K562 (cell line): ENCODE measurements around the gene JPH2. TPM values are rescaled to one million over a fixed set of nuclear protein-coding genes. Genes with fewer than 3 reads are reported as not detected.

Source experiments
- ATAC-seq: fragments of 200-7000 bp; cut with Tn5 transposase; 3 replicates; pipeline ENCODE4 v1.9.1; 2020; ENCODE audit warnings: moderate library complexity
- BruUV-seq: library from RNA; stranded (reverse); fragments of 400-500 nt; replicated peaks from 2 replicates; lab custom pipeline; 2021; lab: Mats Ljungman, UMichigan
- CTCF ChIA-PET: fragments of 300-600 bp; formaldehyde crosslinking; extraction: SDS; loops from one replicate; lab custom pipeline; 2021; ENCODE audit warnings: low intra/inter-chr PET ratio; lab: Yijun Ruan, JAX
- POLR2A ChIA-PET: fragments of 300-600, 350-650 bp; sonication (Branson Sonifier 250); formaldehyde crosslinking; extraction: SDS; loops from one replicate; lab custom pipeline; 2021; ENCODE audit warnings: antibody characterized with exemption, inconsistent platforms; lab: Yijun Ruan, JAX
- DNase-seq, 4 experiments: peaks; one replicate each; pipeline versions ENCODE4 v3.0.0 to v3.0.0-alpha.2; 2011 to 2018; ENCODE audit warnings: low spot score in 3 of 4, mixed read lengths in 3 of 4; ENCODE audit errors: extremely low read depth in 1 of 4
- FAIRE-seq: peaks from 2 replicates; lab custom pipeline; 2011; peaks lifted over from hg19 to GRCh38; lab: Jason Lieb, UNC
- H2AFZ ChIP-seq: 2 replicates; pipeline ENCODE4 v1.6.0; 2011; ENCODE audit warnings: low read depth, low read length, control low read depth, inconsistent platforms
- H3K27ac ChIP-seq: fragments of 200-600 bp; 3 replicates; pipeline ENCODE4 v1.8.0; 2011; ENCODE audit warnings: low read depth, mild to moderate bottlenecking, control low read depth, inconsistent platforms, low read length, moderate library complexity, mixed read lengths; ENCODE audit errors: extremely low read depth
- H3K27me3 ChIP-seq, 2 experiments: fragments of 300-600 bp in 1 of 2; 2 replicates in 1 of 2; 3 replicates in 1 of 2; pipeline versions ENCODE4 v1.6.0 to v1.8.0; 2011; ENCODE audit warnings: inconsistent platforms in 2 of 2, low read length in 2 of 2, mild to moderate bottlenecking in 1 of 2, mixed read lengths in 1 of 2, moderate library complexity in 1 of 2; ENCODE audit not compliant: control insufficient read depth in 2 of 2, insufficient read depth in 2 of 2
- H3K36me3 ChIP-seq: fragments of 300-600 bp; 3 replicates; pipeline ENCODE4 v1.8.0; 2011; ENCODE audit warnings: mild to moderate bottlenecking, low read length, inconsistent platforms; ENCODE audit not compliant: control insufficient read depth, insufficient read depth
- H3K4me1 ChIP-seq, 2 experiments: fragments of 200-600 bp in 1 of 2; replicated peaks in 1 of 2; 2 replicates in 1 of 2; 3 replicates in 1 of 2; pipeline versions ENCODE4 v1.5.1 to v1.8.0; 2011; ENCODE audit warnings: inconsistent platforms in 2 of 2, low read length in 2 of 2, mild to moderate bottlenecking in 1 of 2, mixed read lengths in 1 of 2, moderate library complexity in 1 of 2; ENCODE audit not compliant: control insufficient read depth in 2 of 2, insufficient read depth in 2 of 2
- H3K4me2 ChIP-seq: 2 replicates; pipeline ENCODE4 v1.6.1; 2011; ENCODE audit warnings: low read length, control low read depth, inconsistent platforms, mixed read lengths; ENCODE audit not compliant: insufficient read depth
- H3K4me3 ChIP-seq: fragments of 200-600 bp; sonication (generic), shearing (Covaris generic); 2 replicates; pipeline ENCODE4 v1.5.1; 2016; ENCODE audit warnings: control low read depth, inconsistent platforms
- H3K79me2 ChIP-seq: fragments of 200-600 bp; 3 replicates; pipeline ENCODE4 v1.8.0; 2011; ENCODE audit warnings: low read length, inconsistent platforms; ENCODE audit not compliant: control insufficient read depth, insufficient read depth
- H3K9ac ChIP-seq, 2 experiments: 2 replicates each; pipeline versions ENCODE4 v1.6.0 to v1.6.1; 2011; ENCODE audit warnings: low read depth in 2 of 2, low read length in 2 of 2, control low read depth in 1 of 2, inconsistent platforms in 1 of 2, mild to moderate bottlenecking in 1 of 2, mixed read lengths in 1 of 2; ENCODE audit not compliant: insufficient read depth in 1 of 2
- H3K9me1 ChIP-seq: one replicate; pipeline ENCODE4 v1.6.0; 2011; ENCODE audit warnings: inconsistent platforms, mild to moderate bottlenecking, low read length, moderate library complexity; ENCODE audit not compliant: control insufficient read depth, insufficient read depth
- H3K9me3 ChIP-seq: replicated peaks from 2 replicates; pipeline ENCODE4 v1.5.1; 2011; ENCODE audit warnings: low read depth, low read length, inconsistent platforms; ENCODE audit not compliant: control insufficient read depth, insufficient read depth
- H4K20me1 ChIP-seq: replicated peaks from 2 replicates; pipeline ENCODE4 v1.6.1; 2011; ENCODE audit warnings: low read length, inconsistent platforms, mixed read lengths; ENCODE audit not compliant: control insufficient read depth, insufficient read depth
- CBX5 ChIP-seq: IDR thresholded peaks from 2 replicates; pipeline ENCODE4 v1.6.1; 2014; ENCODE audit warnings: low read depth, borderline replicate concordance
- MAFK ChIP-seq: IDR thresholded peaks from 2 replicates; pipeline ENCODE4 v1.6.1; 2011; ENCODE audit warnings: low read length, improper control_type of control experiment
- OTX1 ChIP-seq: fragments of 450-650 bp; formaldehyde crosslinking; IDR thresholded peaks from 2 replicates; pipeline ENCODE4 v1.4.0; 2022; ENCODE audit warnings: mild to moderate bottlenecking
- SMAD3 ChIP-seq: fragments of 450-650 bp; formaldehyde crosslinking; conservative IDR thresholded peaks from 2 replicates; pipeline ENCODE4 v1.4.0; 2020; ENCODE audit warnings: mild to moderate bottlenecking
- TCF15 ChIP-seq: fragments of 250-450 bp; sonication (Bioruptor Pico); IDR thresholded peaks from 2 replicates; pipeline ENCODE4 v1.8.0; 2022; ENCODE audit warnings: moderate library complexity, mild to moderate bottlenecking, inconsistent platforms
- USF1 ChIP-seq: sonication (generic); formaldehyde crosslinking; IDR thresholded peaks from 2 replicates; pipeline ENCODE4 v1.9.0; 2022; ENCODE audit warnings: mild to moderate bottlenecking, missing genetic modification reagents
- ZBTB7A ChIP-seq: IDR thresholded peaks from 2 replicates; pipeline ENCODE4 v1.6.1; 2011; ENCODE audit warnings: low read depth, mild to moderate bottlenecking, low read length, moderate library complexity, borderline replicate concordance; ENCODE audit not compliant: control insufficient read depth
- ZFP91 ChIP-seq: sonication (generic); formaldehyde crosslinking; IDR thresholded peaks from 2 replicates; pipeline ENCODE4 v1.8.0; 2022; ENCODE audit warnings: mild to moderate bottlenecking, missing genetic modification reagents
- ZNF507 ChIP-seq: conservative IDR thresholded peaks from 2 replicates; pipeline ENCODE4 v1.6.1; 2017; ENCODE audit warnings: missing genetic modification characterization, missing compliant biosample characterization
- WGBS: fragments of 100-300 bp; shearing (Covaris generic); methylation state at CpG from one replicate; pipeline ENCODE4 v1.1.6; 2016; ENCODE audit warnings: low coverage, mixed read lengths; ENCODE audit not compliant: insufficient coverage; ENCODE audit errors: missing lambda C conversion rate; 5-methylcytosine and 5-hydroxymethylcytosine counted together
- in situ Hi-C: fragments of 300-500 bp; cut with MboI; formaldehyde crosslinking; loops from 4 replicates; pipeline ENCODE4 v1.15.0; 2018; ENCODE audit warnings: inconsistent platforms, mixed read lengths
- intact Hi-C: fragments of 100-400 bp; cut with micrococcal nuclease; formaldehyde crosslinking; loops from 2 replicates; pipeline ENCODE4 v1.14.2; 2022
- polyA plus RNA-seq, 8 experiments: library from polyadenylated mRNA; depleted of rRNA in 4 of 8; stranded (reverse) in 5 of 8; unstranded in 3 of 8; fragments of >200 nt; fragmentation: Nextera tagmentation in 2 of 8; fragmentation: Illumina TruSeq in 1 of 8; extraction: Ambion mirVana in 2 of 8; extraction: Trizol in 1 of 8; gene quantifications; 2 replicates each; pipeline versions ENCODE4 v1.2.1 to v1.2.3, GENCODE V29; 2011 to 2014; ENCODE audit warnings: inconsistent platforms in 1 of 8, missing spikeins in 1 of 8
- total RNA-seq, 7 experiments: library from RNA; depleted of rRNA in 6 of 7; stranded (reverse); fragments of >200 nt in 6 of 7; fragmentation: Illumina TruSeq in 2 of 7; extraction: Trizol in 2 of 7; gene quantifications; 2 replicates each; pipeline versions ENCODE4 v1.2.1 to v1.2.3, GENCODE V29; 2011 to 2021; ENCODE audit warnings: low replicate concordance in 1 of 7
- TF ChIP-seq, protein P1 (sequence below): IDR thresholded peaks from 2 replicates; pipeline ENCODE4 v1.6.1; 2014; ENCODE audit warnings: antibody characterized with exemption
- TF ChIP-seq, protein P2 (sequence below): fragments of 250-450 bp; sonication (Bioruptor Pico); IDR thresholded peaks from 2 replicates; pipeline ENCODE4 v1.4.0; 2020

JPH2 gene
- total and polyA plus RNA-seq, 9 of the 15 experiments (the other 6 are each of a cell fraction or from before 2014, with no cell fraction given), result not detected

DNA sequence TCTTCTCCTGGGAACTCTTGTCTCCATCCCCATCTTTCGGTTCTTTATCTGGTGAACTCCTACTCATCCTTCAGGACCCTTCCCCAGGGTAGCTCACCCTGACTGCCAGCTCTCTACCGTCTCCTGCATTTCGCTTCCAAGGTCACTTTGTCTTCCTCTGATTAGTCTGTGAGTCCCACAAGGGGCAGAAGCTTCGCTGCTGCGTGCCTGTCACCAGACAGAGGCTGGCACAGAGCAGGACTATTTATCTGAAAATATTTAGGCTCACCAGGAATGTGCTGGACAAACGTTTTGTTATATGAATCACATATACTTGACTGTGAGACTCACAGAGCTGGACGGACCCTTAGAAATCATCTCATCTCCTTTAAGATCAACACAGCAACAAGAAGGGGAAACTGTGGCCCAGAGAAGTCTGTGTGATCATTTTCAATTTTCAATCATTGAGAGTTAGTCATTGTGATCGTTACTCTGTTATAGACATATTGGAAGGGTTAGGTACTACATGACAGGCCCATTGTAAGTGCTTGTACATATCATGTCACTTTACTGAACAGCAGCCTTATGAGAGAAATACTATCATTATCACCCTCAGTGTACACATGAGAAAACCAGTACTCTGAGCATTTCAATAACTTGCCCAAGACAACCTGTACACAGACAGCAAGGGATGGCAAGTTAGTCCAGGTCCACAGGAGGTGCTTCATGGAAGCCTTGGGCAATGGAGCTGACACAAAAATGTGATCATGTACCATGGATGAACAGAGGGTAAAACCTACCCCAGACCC lies 51.4 kb downstream of the JPH2 start:
- no TSS peak for BruUV-seq
- no peak for FAIRE-seq
- TF ChIP-seq SMAD3, result no peak
- no peak for TF ChIP-seq USF1 (CRISPR knock-in tag)
- TF ChIP-seq, protein P1, sequence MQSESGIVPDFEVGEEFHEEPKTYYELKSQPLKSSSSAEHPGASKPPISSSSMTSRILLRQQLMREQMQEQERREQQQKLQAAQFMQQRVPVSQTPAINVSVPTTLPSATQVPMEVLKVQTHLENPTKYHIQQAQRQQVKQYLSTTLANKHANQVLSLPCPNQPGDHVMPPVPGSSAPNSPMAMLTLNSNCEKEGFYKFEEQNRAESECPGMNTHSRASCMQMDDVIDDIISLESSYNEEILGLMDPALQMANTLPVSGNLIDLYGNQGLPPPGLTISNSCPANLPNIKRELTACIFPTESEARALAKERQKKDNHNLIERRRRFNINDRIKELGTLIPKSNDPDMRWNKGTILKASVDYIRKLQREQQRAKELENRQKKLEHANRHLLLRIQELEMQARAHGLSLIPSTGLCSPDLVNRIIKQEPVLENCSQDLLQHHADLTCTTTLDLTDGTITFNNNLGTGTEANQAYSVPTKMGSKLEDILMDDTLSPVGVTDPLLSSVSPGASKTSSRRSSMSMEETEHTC, result no peak
- TF ChIP-seq ZBTB7A, result no peak
- TF ChIP-seq ZFP91, result no peak
- no peak for TF ChIP-seq OTX1 (CRISPR knock-in tag)
- no peak for TF ChIP-seq MAFK
- TF ChIP-seq, protein P2, sequence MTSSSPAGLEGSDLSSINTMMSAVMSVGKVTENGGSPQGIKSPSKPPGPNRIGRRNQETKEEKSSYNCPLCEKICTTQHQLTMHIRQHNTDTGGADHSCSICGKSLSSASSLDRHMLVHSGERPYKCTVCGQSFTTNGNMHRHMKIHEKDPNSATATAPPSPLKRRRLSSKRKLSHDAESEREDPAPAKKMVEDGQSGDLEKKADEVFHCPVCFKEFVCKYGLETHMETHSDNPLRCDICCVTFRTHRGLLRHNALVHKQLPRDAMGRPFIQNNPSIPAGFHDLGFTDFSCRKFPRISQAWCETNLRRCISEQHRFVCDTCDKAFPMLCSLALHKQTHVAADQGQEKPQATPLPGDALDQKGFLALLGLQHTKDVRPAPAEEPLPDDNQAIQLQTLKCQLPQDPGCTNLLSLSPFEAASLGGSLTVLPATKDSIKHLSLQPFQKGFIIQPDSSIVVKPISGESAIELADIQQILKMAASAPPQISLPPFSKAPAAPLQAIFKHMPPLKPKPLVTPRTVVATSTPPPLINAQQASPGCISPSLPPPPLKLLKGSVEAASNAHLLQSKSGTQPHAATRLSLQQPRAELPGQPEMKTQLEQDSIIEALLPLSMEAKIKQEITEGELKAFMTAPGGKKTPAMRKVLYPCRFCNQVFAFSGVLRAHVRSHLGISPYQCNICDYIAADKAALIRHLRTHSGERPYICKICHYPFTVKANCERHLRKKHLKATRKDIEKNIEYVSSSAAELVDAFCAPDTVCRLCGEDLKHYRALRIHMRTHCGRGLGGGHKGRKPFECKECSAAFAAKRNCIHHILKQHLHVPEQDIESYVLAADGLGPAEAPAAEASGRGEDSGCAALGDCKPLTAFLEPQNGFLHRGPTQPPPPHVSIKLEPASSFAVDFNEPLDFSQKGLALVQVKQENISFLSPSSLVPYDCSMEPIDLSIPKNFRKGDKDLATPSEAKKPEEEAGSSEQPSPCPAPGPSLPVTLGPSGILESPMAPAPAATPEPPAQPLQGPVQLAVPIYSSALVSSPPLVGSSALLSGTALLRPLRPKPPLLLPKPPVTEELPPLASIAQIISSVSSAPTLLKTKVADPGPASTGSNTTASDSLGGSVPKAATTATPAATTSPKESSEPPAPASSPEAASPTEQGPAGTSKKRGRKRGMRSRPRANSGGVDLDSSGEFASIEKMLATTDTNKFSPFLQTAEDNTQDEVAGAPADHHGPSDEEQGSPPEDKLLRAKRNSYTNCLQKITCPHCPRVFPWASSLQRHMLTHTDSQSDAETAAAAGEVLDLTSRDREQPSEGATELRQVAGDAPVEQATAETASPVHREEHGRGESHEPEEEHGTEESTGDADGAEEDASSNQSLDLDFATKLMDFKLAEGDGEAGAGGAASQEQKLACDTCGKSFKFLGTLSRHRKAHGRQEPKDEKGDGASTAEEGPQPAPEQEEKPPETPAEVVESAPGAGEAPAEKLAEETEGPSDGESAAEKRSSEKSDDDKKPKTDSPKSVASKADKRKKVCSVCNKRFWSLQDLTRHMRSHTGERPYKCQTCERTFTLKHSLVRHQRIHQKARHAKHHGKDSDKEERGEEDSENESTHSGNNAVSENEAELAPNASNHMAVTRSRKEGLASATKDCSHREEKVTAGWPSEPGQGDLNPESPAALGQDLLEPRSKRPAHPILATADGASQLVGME (CRISPR knock-in tag), result no peak
- TF ChIP-seq CBX5, result no peak
- no peak for TF ChIP-seq ZNF507 (tag)
- no peak for TF ChIP-seq TCF15 (CRISPR knock-in tag)

More for the DNA sequence above, 51.4 kb downstream of the JPH2 start:
- ATAC-seq (peak; percentile 44), DNase-seq (no peak)
- peaks cover 10 to 24% of the 10 kb centered on the region in 2 experiments; a peak in 4 of 5 replicates for H3K27me3 ChIP-seq
- no peaks in the 10 kb centered on the region; a peak in 1 of 5 replicates for H3K4me1 ChIP-seq
- H3K9ac ChIP-seq, result no peak overlapping the region
- ChIA-PET CTCF (no interaction called here), POLR2A (interaction anchor here (0.9 to 1.2 kb wide), 4 partner anchors 14 to 27 kb away, joined by 3 to 4 read pairs (median 4); no protein-coding TSS in a partner anchor)
- no peak overlapping the region for H3K4me3 ChIP-seq
- no peak overlapping the region for H3K4me2 ChIP-seq
- H3K9me1 ChIP-seq, result no peaks in the 10 kb centered on the region
- H2AFZ ChIP-seq, result no peak overlapping the region
- no peak overlapping the region for H3K27ac ChIP-seq
- no peaks in the 10 kb centered on the region for H3K9me3 ChIP-seq
- 0 out of 2 replicates have a peak, but pooled peaks cover 3% of the 10 kb centered on the region for H4K20me1 ChIP-seq
- in situ Hi-C loops, result no loop called here
- 3% methylated on average over 8 of the region's 8 CpGs for whole genome bisulfite sequencing
- no peaks in the 10 kb centered on the region for H3K36me3 ChIP-seq
- intact Hi-C loops, result no loop called here
- H3K79me2 ChIP-seq, result no peaks in the 10 kb centered on the region
